Measurements from ENCODE around the gene ESYT2. TPM values are rescaled to one million over a fixed set of nuclear protein-coding genes. Genes with fewer than 3 reads are reported as not detected.
A peak's percentile ranks its signal among the peaks of the same experiment; 100 is the strongest.

Gene ESYT2
- total and polyA plus RNA-seq, 2 experiments from 2014 or later = 15.8 to 40.3 TPM

- H3K4me1 ChIP-seq (ENCODE audit: low read depth) = peaks cover 15% of the 10 kb centered on the region
- DNase-seq (ENCODE audit: low read depth in 1 of 2, low spot score in 1 of 2) = no peak
- H3K27ac ChIP-seq = peak overlapping the region; percentile 99
- TF ChIP-seq CTCF (IDR thresholded peaks at IDR 0.05; ENCODE audit: low read depth, low read length) = no peak
- H3K9me3 ChIP-seq (ENCODE audit: low read depth) = no peaks in the 10 kb centered on the region
- no peaks in the 10 kb centered on the region for H3K36me3 ChIP-seq
- no peaks in the 10 kb centered on the region for H3K27me3 ChIP-seq
- peak overlapping the region; percentile 81 for H3K4me3 ChIP-seq
These were observed 958 bp upstream of the ESYT2 start for GRCh38 chr7:158830211-158830723.

- Histone ChIP-seq H3K4me3 (peak overlapping the region; percentile 81), H3K9me3 (ENCODE audit: low read depth) (no peaks in the 10 kb centered on the region), H3K27me3 (no peaks in the 10 kb centered on the region), H3K36me3 (no peaks in the 10 kb centered on the region), H3K27ac (peak overlapping the region; percentile 99), H3K4me1 (ENCODE audit: low read depth) (peaks cover 11% of the 10 kb centered on the region)
- peak; percentile 82 to 85 for DNase-seq (ENCODE audit: low read depth in 1 of 2, low spot score in 1 of 2)
- no peak for TF ChIP-seq CTCF (IDR thresholded peaks at IDR 0.05; ENCODE audit: low read depth, low read length)
These were observed 328 bp downstream of the ESYT2 start for GRCh38 chr7:158829021-158829341.

- Histone ChIP-seq H3K36me3 (no peaks in the 10 kb centered on the region), H3K27me3 (no peaks in the 10 kb centered on the region), H3K4me3 (peak overlapping the region; percentile 81), H3K27ac (peak overlapping the region; percentile 99), H3K4me1 (ENCODE audit: low read depth) (peaks cover 11% of the 10 kb centered on the region), H3K9me3 (ENCODE audit: low read depth) (no peaks in the 10 kb centered on the region)
- DNase-seq (ENCODE audit: low read depth in 1 of 2, low spot score in 1 of 2) = peak; percentile 41 to 73
- TF ChIP-seq CTCF (IDR thresholded peaks at IDR 0.05; ENCODE audit: low read depth, low read length) = peak; percentile 4
These were observed 932 bp downstream of the ESYT2 start for GRCh38 chr7:158828133-158829020.

GRCh38 chr7:158827411-158828132 is 1.7 kb downstream of the ESYT2 start:
- Histone ChIP-seq H3K36me3 (no peaks in the 10 kb centered on the region), H3K4me1 (ENCODE audit: low read depth) (peaks cover 11% of the 10 kb centered on the region), H3K9me3 (ENCODE audit: low read depth) (no peaks in the 10 kb centered on the region), H3K4me3 (peak overlapping the region; percentile 81), H3K27me3 (no peaks in the 10 kb centered on the region), H3K27ac (peak overlapping the region; percentile 99)
- TF ChIP-seq CTCF (IDR thresholded peaks at IDR 0.05; ENCODE audit: low read depth, low read length) = no peak
- DNase-seq (ENCODE audit: low read depth in 1 of 2, low spot score in 1 of 2) = peak in 1 of 2 donors; percentile 36

GRCh38 chr7:158825628-158826289 is 3.5 kb downstream of the ESYT2 start:
- Histone ChIP-seq H3K4me3 (no peak overlapping the region), H3K27me3 (no peaks in the 10 kb centered on the region), H3K36me3 (no peaks in the 10 kb centered on the region), H3K9me3 (ENCODE audit: low read depth) (no peaks in the 10 kb centered on the region), H3K4me1 (ENCODE audit: low read depth) (peaks cover 3% of the 10 kb centered on the region), H3K27ac (no peak overlapping the region)
- TF ChIP-seq CTCF (IDR thresholded peaks at IDR 0.05; ENCODE audit: low read depth, low read length) = no peak
- no peak for DNase-seq (ENCODE audit: low read depth in 1 of 2, low spot score in 1 of 2)

All from cardiac muscle cell (in vitro differentiated cells and primary cell).